Neuronal stem cell (in vitro differentiated cells): ENCODE data around the gene BUB3.
A peak's percentile ranks its signal among the peaks of the same experiment; 100 is the strongest.

Source experiments
- DNase-seq: peaks from one replicate; pipeline ENCODE4 v3.0.0-alpha.2; 2013; ENCODE audit warnings: low spot score
- H2AFZ ChIP-seq: one replicate; pipeline ENCODE4 v1.6.1; 2013; ENCODE audit warnings: mild to moderate bottlenecking, low read length, inconsistent platforms
- H2AK5ac ChIP-seq: 2 replicates; pipeline ENCODE4 v1.6.1; 2013; ENCODE audit warnings: low read depth, mild to moderate bottlenecking, inconsistent platforms, low read length, moderate library complexity, mixed read lengths
- H2BK120ac ChIP-seq: 2 replicates; pipeline ENCODE4 v1.6.1; 2013; ENCODE audit warnings: low read depth, mild to moderate bottlenecking, inconsistent platforms, low read length, moderate library complexity, mixed read lengths
- H2BK12ac ChIP-seq: one replicate; pipeline ENCODE4 v1.6.1; 2013; ENCODE audit warnings: low read length, inconsistent platforms
- H2BK15ac ChIP-seq: 2 replicates; pipeline ENCODE4 v1.6.1; 2013; ENCODE audit warnings: mild to moderate bottlenecking, low read length, inconsistent platforms, mixed read lengths
- H2BK5ac ChIP-seq: one replicate; pipeline ENCODE4 v1.6.1; 2013; ENCODE audit warnings: inconsistent platforms, mild to moderate bottlenecking, low read length, moderate library complexity
- H3K14ac ChIP-seq: one replicate; pipeline ENCODE4 v1.6.1; 2013; ENCODE audit warnings: low read length, inconsistent platforms
- H3K18ac ChIP-seq: 2 replicates; pipeline ENCODE4 v1.6.1; 2013; ENCODE audit warnings: low read length, inconsistent platforms
- H3K23ac ChIP-seq: 2 replicates; pipeline ENCODE4 v1.6.1; 2013; ENCODE audit warnings: low read depth, mild to moderate bottlenecking, mixed read lengths, low read length, inconsistent platforms; ENCODE audit not compliant: poor library complexity
- H3K27ac ChIP-seq: replicated peaks from 3 replicates; pipeline ENCODE4 v1.5.1; 2013; ENCODE audit warnings: low read length, inconsistent platforms
- H3K27me3 ChIP-seq, 3 experiments: 2 replicates each; pipeline ENCODE4 v1.6.1; 2013; ENCODE audit warnings: low read length in 3 of 3, mild to moderate bottlenecking in 2 of 3, inconsistent platforms in 1 of 3, low read depth in 1 of 3, mixed read lengths in 1 of 3, moderate library complexity in 1 of 3; ENCODE audit not compliant: control insufficient read depth in 3 of 3, insufficient read depth in 3 of 3
- H3K36me3 ChIP-seq, 2 donors: replicated peaks in 1 of 2; 2 replicates each; pipeline ENCODE4 v1.6.1; 2013; ENCODE audit warnings: low read length in 2 of 2; ENCODE audit not compliant: control insufficient read depth in 2 of 2, insufficient read depth in 2 of 2
- H3K4ac ChIP-seq: 2 replicates; pipeline ENCODE4 v1.6.1; 2013; ENCODE audit warnings: inconsistent platforms, mild to moderate bottlenecking, low read length, moderate library complexity
- H3K4me1 ChIP-seq, 2 donors: 1 replicate in 1 of 2; 2 replicates in 1 of 2; pipeline ENCODE4 v1.6.1; 2013; ENCODE audit warnings: low read length in 2 of 2, low read depth in 1 of 2; ENCODE audit not compliant: control insufficient read depth in 2 of 2, insufficient read depth in 1 of 2
- H3K4me2 ChIP-seq: one replicate; pipeline ENCODE4 v1.6.1; 2013; ENCODE audit warnings: mild to moderate bottlenecking, low read length, inconsistent platforms; ENCODE audit not compliant: insufficient read depth, poor library complexity, severe bottlenecking
- H3K4me3 ChIP-seq, 2 donors: 2 replicates each; pipeline ENCODE4 v1.5.1; 2013; ENCODE audit warnings: low read length in 2 of 2, mild to moderate bottlenecking in 2 of 2, inconsistent platforms in 1 of 2, moderate library complexity in 1 of 2
- H3K79me1 ChIP-seq: one replicate; pipeline ENCODE4 v1.6.1; 2013; ENCODE audit warnings: low read depth, mild to moderate bottlenecking, inconsistent platforms, low read length, moderate library complexity
- H3K9ac ChIP-seq: one replicate; pipeline ENCODE4 v1.6.1; 2013; ENCODE audit warnings: mild to moderate bottlenecking, low read depth, low read length, inconsistent platforms; ENCODE audit not compliant: poor library complexity
- H3K9me3 ChIP-seq, 2 donors: replicated peaks in 1 of 2; 2 replicates each; pipeline versions ENCODE3 to v1.6.1; 2013; ENCODE audit warnings: low read length in 2 of 2, mild to moderate bottlenecking in 2 of 2, inconsistent platforms in 1 of 2, low read depth in 1 of 2, mixed read lengths in 1 of 2, moderate library complexity in 1 of 2; ENCODE audit not compliant: control insufficient read depth in 2 of 2, insufficient read depth in 1 of 2
- H4K8ac ChIP-seq: one replicate; pipeline ENCODE4 v1.6.1; 2013; ENCODE audit warnings: low read depth, mild to moderate bottlenecking, inconsistent platforms, low read length, moderate library complexity
- H4K91ac ChIP-seq: one replicate; pipeline ENCODE4 v1.6.1; 2013; ENCODE audit warnings: low read length, low read depth, mild to moderate bottlenecking, inconsistent platforms; ENCODE audit not compliant: poor library complexity
- WGBS, 2 donors: extraction: QIAGEN DNeasy Blood & Tissue Kit; methylation state at CpG; one replicate each; pipeline ENCODE4 v1.1.7; 2013; ENCODE audit warnings: missing lambda C conversion rate in 2 of 2, mixed read lengths in 1 of 2; ENCODE audit not compliant: insufficient read length in 2 of 2, insufficient replicate concordance in 1 of 2; ENCODE audit errors: extremely low coverage in 2 of 2; 5-methylcytosine and 5-hydroxymethylcytosine counted together

BUB3 gene

GRCh38 chr10:123139165-123139520 is 15.1 kb upstream of the BUB3 start:
- Histone ChIP-seq H3K27me3 (peaks cover 65 to 99% (median 98%) of the 10 kb centered on the region in 3 experiments), H2AK5ac (no peak overlapping the region), H2BK12ac (no peak overlapping the region), H3K9me3 (peaks cover 0 to 2% of the 10 kb centered on the region in 2 donors), H3K36me3 (no peaks in the 10 kb centered on the region), H2BK5ac (no peak overlapping the region), H4K91ac (no peak overlapping the region), H3K27ac (no peak overlapping the region), H3K4me3 (no peak overlapping the region), H4K8ac (no peak overlapping the region), H3K14ac (no peak overlapping the region), H3K23ac (no peak overlapping the region), H3K4ac (no peak overlapping the region), H2BK15ac (no peak overlapping the region), H3K79me1 (no peaks in the 10 kb centered on the region), H2BK120ac (no peak overlapping the region), H3K4me2 (no peak overlapping the region), H3K9ac (no peak overlapping the region), H3K18ac (no peak overlapping the region), H3K4me1 (peaks cover 8 to 12% of the 10 kb centered on the region in 2 donors), H2AFZ (peak overlapping the region; percentile 50)
- WGBS, 2 donors: no CpG with 5 or more reads among the region's 7 CpGs
- DNase-seq: no peak

GRCh38 chr10:123139521-123140163 is 14.6 kb upstream of the BUB3 start:
- Histone ChIP-seq H3K14ac (no peak overlapping the region), H2BK120ac (no peak overlapping the region), H3K27me3 (peaks cover 63 to 99% (median 98%) of the 10 kb centered on the region in 3 experiments), H2BK12ac (no peak overlapping the region), H3K27ac (no peak overlapping the region), H3K4ac (no peak overlapping the region), H3K79me1 (no peaks in the 10 kb centered on the region), H4K8ac (no peak overlapping the region), H2AFZ (peak overlapping the region; percentile 50), H2BK5ac (no peak overlapping the region), H3K18ac (peak overlapping the region; percentile 20), H3K23ac (no peak overlapping the region), H4K91ac (no peak overlapping the region), H3K4me1 (peaks cover 8 to 12% of the 10 kb centered on the region in 2 donors), H3K9me3 (peaks cover 0 to 2% of the 10 kb centered on the region in 2 donors), H3K4me2 (peak overlapping the region; percentile 46), H3K36me3 (no peaks in the 10 kb centered on the region), H2AK5ac (no peak overlapping the region), H3K4me3 (peak overlapping the region in 1 of 2 donors; percentile 1), H3K9ac (no peak overlapping the region), H2BK15ac (no peak overlapping the region)
- no CpG with 5 or more reads among the region's 32 CpGs for WGBS, 2 donors
- DNase-seq: no peak

- no peak overlapping the region for H3K4me3 ChIP-seq
- no CpG with 5 or more reads among the region's 43 CpGs for WGBS, 2 donors
- peaks cover 8 to 9% of the 10 kb centered on the region in 2 donors for H3K4me1 ChIP-seq
- H3K79me1 ChIP-seq: peaks cover 2% of the 10 kb centered on the region
- H3K9me3 ChIP-seq: peaks cover 0 to 2% of the 10 kb centered on the region in 2 donors
- H3K18ac ChIP-seq: peak overlapping the region; percentile 20
- no peak overlapping the region for H2AK5ac ChIP-seq
- H4K91ac ChIP-seq: no peak overlapping the region
- H4K8ac ChIP-seq: no peak overlapping the region
- no peaks in the 10 kb centered on the region for H3K36me3 ChIP-seq
- no peak overlapping the region for H3K23ac ChIP-seq
- DNase-seq: no peak
- no peak overlapping the region for H3K9ac ChIP-seq
- no peak overlapping the region for H2BK120ac ChIP-seq
- peak overlapping the region; percentile 50 for H2AFZ ChIP-seq
- H3K27me3 ChIP-seq: peaks cover 63 to 99% (median 98%) of the 10 kb centered on the region in 3 experiments
- H3K4me2 ChIP-seq: peak overlapping the region; percentile 35
- H2BK15ac ChIP-seq: no peak overlapping the region
- no peak overlapping the region for H3K4ac ChIP-seq
- H2BK5ac ChIP-seq: no peak overlapping the region
- H3K14ac ChIP-seq: no peak overlapping the region
- no peak overlapping the region for H3K27ac ChIP-seq
- no peak overlapping the region for H2BK12ac ChIP-seq
Measured at GRCh38 chr10:123140164-123140982, 13.8 kb upstream of the BUB3 start.

- Histone ChIP-seq H3K4me3 (no peak overlapping the region), H3K27me3 (peaks cover 69 to 100% (median 98%) of the 10 kb centered on the region in 3 experiments), H3K4ac (no peak overlapping the region), H3K9ac (no peak overlapping the region), H2BK120ac (no peak overlapping the region), H4K91ac (no peak overlapping the region), H3K36me3 (no peaks in the 10 kb centered on the region), H2BK5ac (no peak overlapping the region), H3K27ac (no peak overlapping the region), H2AK5ac (no peak overlapping the region), H4K8ac (no peak overlapping the region), H2BK15ac (no peak overlapping the region), H3K79me1 (peaks cover 2% of the 10 kb centered on the region), H2BK12ac (no peak overlapping the region), H3K14ac (no peak overlapping the region), H3K18ac (no peak overlapping the region), H3K4me1 (peaks cover 8 to 12% of the 10 kb centered on the region in 2 donors), H3K4me2 (no peak overlapping the region), H3K23ac (no peak overlapping the region), H2AFZ (no peak overlapping the region), H3K9me3 (peaks cover 0 to 2% of the 10 kb centered on the region in 2 donors)
- WGBS, 2 donors: no CpG with 5 or more reads among the region's 6 CpGs
- no peak for DNase-seq
Measured at GRCh38 chr10:123140983-123141390, 13.2 kb upstream of the BUB3 start.
